Large intestine (tissue), 12 donors: ENCODE data around the gene KRT38. TPM values are rescaled to one million over a fixed set of nuclear protein-coding genes. Genes with fewer than 3 reads are reported as not detected.

Source experiments
- DNase-seq, 2 donors: peaks; one replicate each; pipeline versions ENCODE4 v3.0.0 to v3.0.0-alpha.2; 2013
- H3K27ac ChIP-seq: one replicate; pipeline ENCODE4 v1.5.1; 2013; ENCODE audit warnings: low read length
- H3K27me3 ChIP-seq: 2 replicates; pipeline ENCODE4 v1.6.1; 2013; ENCODE audit warnings: low read length; ENCODE audit not compliant: control insufficient read depth, insufficient read depth
- H3K36me3 ChIP-seq: 2 replicates; pipeline ENCODE4 v1.6.1; 2013; ENCODE audit warnings: low read length; ENCODE audit not compliant: control insufficient read depth, insufficient read depth
- H3K4me1 ChIP-seq: one replicate; pipeline ENCODE4 v1.6.1; 2013; ENCODE audit warnings: low read length; ENCODE audit not compliant: control insufficient read depth, insufficient read depth
- H3K4me3 ChIP-seq: one replicate; pipeline ENCODE4 v1.5.1; 2013; ENCODE audit warnings: low read length
- H3K9me3 ChIP-seq: one replicate; pipeline ENCODE4 v1.6.1; 2013; ENCODE audit warnings: mild to moderate bottlenecking, low read depth, low read length, moderate library complexity; ENCODE audit not compliant: control insufficient read depth
- WGBS: methylation state at CpG from one replicate; pipeline ENCODE4 v1.1.5; 2013; ENCODE audit warnings: low lambda C conversion rate; ENCODE audit not compliant: insufficient coverage; 5-methylcytosine and 5-hydroxymethylcytosine counted together
- long read RNA-seq, 11 donors: transcript quantifications; one replicate each; lab custom pipeline, GENCODE V29; 2026
- polyA plus RNA-seq: library from polyadenylated mRNA; unstranded; fragments of 120-200 nt; gene quantifications from one replicate; pipeline ENCODE4 v1.2.1, GENCODE V29; 2013

Gene KRT38
- polyA plus RNA-seq = not detected
- long read RNA-seq, donor 1 = 0 reads
- long read RNA-seq, donor 2 = 0 reads
- long read RNA-seq, donor 3 = 0 reads
- long read RNA-seq, donor 4 = 0 reads
- long read RNA-seq, donor 5 = 0 reads
- long read RNA-seq, donor 6 = 0 reads
- long read RNA-seq, donor 7 = 0 reads
- long read RNA-seq, donor 8 = 0 reads
- long read RNA-seq, donor 9 = 0 reads
- long read RNA-seq, donor 10 = 0 reads
- long read RNA-seq, donor 11 = 0 reads

DNA sequence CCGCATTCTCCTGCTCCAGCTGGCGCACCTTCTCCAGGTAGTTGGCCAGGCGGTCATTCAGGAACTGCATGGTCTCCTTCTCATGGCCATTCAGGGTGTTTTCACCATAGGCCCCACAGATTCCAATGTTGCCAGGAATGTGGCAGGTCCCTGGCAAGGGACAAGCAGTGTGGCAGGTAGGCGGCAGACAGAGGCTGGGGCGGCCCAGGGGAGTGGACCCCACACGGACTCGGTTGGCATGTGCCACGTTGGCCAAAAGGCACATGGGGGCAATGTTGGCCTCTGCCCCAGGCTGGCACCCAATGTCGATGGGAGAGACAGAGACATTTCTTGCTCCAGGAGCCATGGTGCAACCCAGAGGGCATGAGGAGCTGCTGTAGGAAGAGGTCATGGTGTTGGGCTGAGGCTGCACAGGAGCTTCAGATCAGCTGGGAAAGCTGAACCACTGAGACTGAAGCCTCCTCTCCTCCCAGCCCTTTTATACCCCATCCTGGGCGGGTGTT lies at the start of gene KRT38:
TSS of gene KRT38 (minus strand) at position 453 of the 503 bp plus-strand sequence. CDS start at position 391, 62 bp downstream.
- H3K27ac ChIP-seq = no peak within 1 kb of the TSS
- no peak within 1 kb of the TSS for H3K4me3 ChIP-seq
- peaks cover 25% of the 10 kb centered on the region for H3K27me3 ChIP-seq
- no CpG with 5 or more reads among the region's 10 CpGs for WGBS
- no peaks in the 10 kb centered on the region for H3K9me3 ChIP-seq
- DNase-seq = no peak
- no peaks in the 10 kb centered on the region for H3K36me3 ChIP-seq
- no peaks in the 10 kb centered on the region for H3K4me1 ChIP-seq

DNA sequence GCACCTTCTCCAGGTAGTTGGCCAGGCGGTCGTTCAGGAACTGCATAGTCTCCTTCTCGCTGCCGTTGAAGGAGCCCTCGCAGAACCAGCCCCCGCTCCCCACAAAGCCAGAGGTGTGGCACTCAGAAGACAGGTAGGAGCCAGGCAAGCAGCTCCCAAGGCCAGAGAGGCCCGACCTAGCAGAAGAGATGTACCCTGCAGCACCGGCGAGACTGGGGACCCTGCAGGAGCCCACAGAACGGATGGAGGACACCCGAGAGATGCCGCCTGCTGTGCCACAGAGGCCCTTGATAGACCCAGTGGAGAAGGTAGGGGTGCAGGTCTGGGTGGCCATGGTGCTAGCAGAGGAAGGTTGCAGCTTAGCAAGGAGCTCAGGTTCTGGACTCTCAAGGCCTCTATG lies 48.7 kb upstream of the KRT38 start, which contains the start of gene KRT36:
TSS of gene KRT36 (minus strand) at position 380 of the 400 bp plus-strand sequence. CDS start at position 334, 46 bp downstream.
- no CpG with 5 or more reads among the region's 12 CpGs for WGBS
- Histone ChIP-seq H3K9me3 (no peaks in the 10 kb centered on the region), H3K4me1 (no peaks in the 10 kb centered on the region), H3K36me3 (no peaks in the 10 kb centered on the region), H3K27me3 (peaks cover 24% of the 10 kb centered on the region), H3K27ac (no peak within 1 kb of the TSS), H3K4me3 (no peak within 1 kb of the TSS)
- no peak for DNase-seq

DNA sequence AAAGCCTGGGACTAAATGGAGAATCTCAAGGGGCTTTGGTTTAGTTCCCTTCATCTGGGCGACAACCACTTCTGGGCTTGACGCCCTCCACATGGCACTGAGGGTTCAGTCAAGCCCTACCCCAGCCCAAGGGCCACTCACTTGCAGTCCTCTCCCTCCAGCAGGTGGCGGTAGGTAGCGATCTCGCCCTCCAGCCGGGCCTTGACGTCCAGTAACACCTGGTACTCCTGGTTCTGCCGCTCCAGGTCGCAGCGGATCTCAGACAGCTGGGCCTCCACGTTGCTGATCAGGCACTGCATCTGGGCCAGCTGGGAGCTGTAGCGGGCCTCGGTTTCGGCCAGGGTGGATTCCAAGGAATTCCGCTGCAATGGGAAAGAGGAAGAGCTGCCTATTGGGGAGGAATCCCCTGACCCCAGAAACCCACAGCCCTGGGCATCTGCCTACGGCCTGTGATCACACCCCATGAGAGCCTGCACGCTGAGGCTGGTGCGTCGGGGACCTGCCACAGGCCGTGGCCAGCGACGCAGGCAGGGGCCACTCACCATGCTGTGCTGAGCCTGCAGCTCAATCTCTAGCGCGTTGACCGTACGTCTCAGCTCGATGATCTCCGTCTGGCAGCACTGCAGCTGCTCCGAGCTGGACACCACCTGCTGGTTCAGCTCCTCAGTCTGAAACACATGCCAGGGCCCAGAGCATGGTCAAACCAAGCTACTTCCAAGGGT lies 46.2 kb upstream of the KRT38 start:
- no peak overlapping the region for H3K27ac ChIP-seq
- no CpG with 5 or more reads among the region's 29 CpGs for WGBS
- no peak overlapping the region for H3K4me3 ChIP-seq
- H3K4me1 ChIP-seq = no peaks in the 10 kb centered on the region
- peaks cover 26% of the 10 kb centered on the region for H3K27me3 ChIP-seq
- no peaks in the 10 kb centered on the region for H3K36me3 ChIP-seq
- H3K9me3 ChIP-seq = no peaks in the 10 kb centered on the region
- DNase-seq = no peak

DNA sequence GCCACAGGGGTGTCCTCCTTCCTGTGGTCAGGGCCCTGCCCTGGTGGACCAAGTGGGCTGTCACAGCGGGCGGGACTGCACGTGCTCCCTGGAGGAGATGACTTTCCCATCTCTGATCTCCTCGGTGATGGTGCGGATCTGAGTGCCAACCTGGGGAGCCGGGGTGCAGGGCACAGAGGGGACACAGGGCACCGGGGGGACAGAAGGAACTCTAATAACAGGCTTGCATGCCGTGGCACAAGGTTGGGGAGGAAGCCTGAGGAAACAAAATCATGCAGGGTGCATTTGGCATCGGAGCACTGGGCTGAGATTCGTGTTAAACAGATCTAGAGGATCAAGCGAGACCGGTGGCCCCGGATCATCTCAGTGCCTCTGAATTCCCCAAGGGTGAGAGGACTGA lies 45.5 kb upstream of the KRT38 start:
- Histone ChIP-seq H3K9me3 (no peaks in the 10 kb centered on the region), H3K27me3 (peaks cover 23% of the 10 kb centered on the region), H3K36me3 (no peaks in the 10 kb centered on the region), H3K4me3 (no peak overlapping the region), H3K4me1 (no peaks in the 10 kb centered on the region), H3K27ac (no peak overlapping the region)
- no peak for DNase-seq
- WGBS = no CpG with 5 or more reads among the region's 13 CpGs

DNA sequence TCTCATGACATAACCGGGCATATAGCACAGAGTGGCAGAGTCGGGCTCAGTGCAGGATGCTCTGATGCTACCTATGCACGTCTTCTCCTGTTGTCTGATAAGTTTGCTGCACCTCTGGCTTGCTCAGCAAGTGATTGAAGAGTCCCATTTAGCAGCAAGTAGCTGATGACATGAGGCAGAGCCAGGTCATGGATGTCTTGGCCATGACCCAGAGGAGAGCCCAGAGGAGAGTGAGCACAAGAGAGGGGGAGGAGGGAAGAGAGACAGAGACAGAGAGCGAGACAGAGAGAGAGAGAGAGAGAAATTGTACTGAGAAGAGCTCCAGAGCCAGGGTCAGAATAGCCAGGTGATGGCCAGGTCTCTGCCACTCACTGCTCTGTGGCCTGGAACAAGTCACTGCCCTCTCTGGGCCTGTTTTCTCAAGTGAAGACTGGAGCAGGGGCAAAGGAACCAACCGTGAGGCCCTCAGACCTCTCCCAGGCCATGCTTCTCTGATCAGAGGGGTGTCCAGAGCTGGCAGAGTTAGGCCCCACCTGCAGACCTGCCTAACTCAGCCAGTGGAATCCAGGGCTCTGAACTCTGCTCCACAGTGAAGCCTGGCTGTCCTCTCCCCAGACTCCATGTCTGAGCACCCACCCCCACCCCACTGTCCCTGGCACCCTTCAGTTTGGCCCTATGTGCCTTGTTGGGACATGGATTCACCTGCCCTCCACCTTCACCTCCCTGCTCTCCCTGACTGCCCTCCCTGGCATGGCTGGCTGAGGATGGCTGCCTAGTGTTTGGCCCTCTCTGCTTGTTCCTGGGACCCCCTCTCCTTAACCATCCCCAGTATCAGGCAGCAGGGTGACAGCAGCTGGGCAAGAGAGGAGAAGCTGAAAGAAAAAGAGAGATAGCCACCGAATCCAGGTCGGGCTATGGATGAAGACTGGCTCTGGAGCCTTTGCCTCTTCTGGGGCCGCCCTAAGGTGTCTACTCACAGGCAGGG lies 44.4 kb upstream of the KRT38 start:
- DNase-seq = no peak
- H3K36me3 ChIP-seq = no peaks in the 10 kb centered on the region
- H3K27me3 ChIP-seq = peaks cover 19% of the 10 kb centered on the region
- H3K27ac ChIP-seq = no peak overlapping the region
- H3K9me3 ChIP-seq = no peaks in the 10 kb centered on the region
- no CpG with 5 or more reads among the region's 8 CpGs for WGBS
- no peak overlapping the region for H3K4me3 ChIP-seq
- no peaks in the 10 kb centered on the region for H3K4me1 ChIP-seq

DNA sequence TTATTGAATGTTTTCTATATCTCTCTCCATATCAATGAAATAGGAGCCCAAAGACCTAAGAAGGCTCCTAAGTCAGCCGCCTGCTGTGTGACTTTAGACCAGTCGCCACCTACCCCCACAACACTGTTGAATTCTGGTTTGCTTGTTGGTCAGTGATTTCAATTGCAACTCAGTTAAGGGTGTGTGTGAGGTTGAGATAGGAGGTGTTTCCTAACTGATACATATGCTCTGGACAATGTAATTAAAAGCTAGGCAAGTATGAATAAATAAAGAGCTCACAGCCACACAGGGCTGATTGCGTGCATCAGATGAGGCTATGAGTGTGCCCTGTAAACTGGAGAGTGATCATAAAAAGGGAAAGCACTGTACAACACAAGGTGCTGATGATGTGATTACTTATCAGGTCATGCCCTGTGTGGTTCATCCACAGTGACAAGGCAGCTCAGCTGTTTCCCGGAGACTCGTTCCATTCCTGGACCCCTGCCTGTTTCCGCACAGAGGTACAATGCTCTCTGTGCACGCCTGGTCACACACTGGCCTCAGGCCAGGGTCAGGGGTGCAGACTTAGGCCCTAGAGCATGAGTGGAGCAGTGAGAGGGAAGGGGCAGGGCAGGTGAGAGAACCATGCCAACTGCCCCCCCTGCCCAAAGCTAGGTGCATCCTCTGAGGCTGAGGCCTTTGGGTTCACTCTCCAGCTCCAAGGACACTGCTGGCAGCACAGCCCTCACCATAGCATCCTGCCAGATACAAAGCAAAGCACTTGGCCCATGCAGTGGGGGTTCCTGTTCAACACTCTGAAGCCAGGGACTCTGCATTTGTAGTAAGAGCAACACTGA lies 43.4 kb upstream of the KRT38 start:
- no CpG with 5 or more reads among the region's 7 CpGs for WGBS
- Histone ChIP-seq H3K27me3 (peaks cover 19% of the 10 kb centered on the region), H3K36me3 (no peaks in the 10 kb centered on the region), H3K9me3 (no peaks in the 10 kb centered on the region), H3K27ac (no peak overlapping the region), H3K4me1 (no peaks in the 10 kb centered on the region), H3K4me3 (no peak overlapping the region)
- no peak for DNase-seq

DNA sequence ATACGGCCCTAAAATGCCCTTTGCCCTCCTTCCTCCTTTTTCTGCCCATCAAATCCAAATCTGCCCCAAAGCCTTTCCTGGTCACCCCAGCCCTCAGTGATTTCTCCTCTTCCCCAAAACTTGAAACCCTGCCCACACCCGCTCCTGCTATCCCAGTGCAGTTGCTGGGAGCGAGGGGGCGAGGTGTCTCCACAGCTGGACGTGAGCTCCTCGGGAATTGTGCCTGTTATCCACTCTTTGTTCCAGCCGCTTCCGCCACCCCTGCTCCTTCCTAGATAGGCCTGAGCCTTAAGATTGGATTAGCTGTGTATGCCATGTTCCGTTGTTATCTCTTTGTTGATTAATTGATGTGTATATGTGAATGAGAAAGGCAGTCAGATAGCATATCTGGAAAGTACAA lies 42.7 kb upstream of the KRT38 start:
- H3K36me3 ChIP-seq = no peaks in the 10 kb centered on the region
- no peak overlapping the region for H3K27ac ChIP-seq
- no peaks in the 10 kb centered on the region for H3K9me3 ChIP-seq
- no peak overlapping the region for H3K4me3 ChIP-seq
- DNase-seq = no peak
- H3K4me1 ChIP-seq = no peaks in the 10 kb centered on the region
- peaks cover 19% of the 10 kb centered on the region for H3K27me3 ChIP-seq
- no CpG with 5 or more reads among the region's 9 CpGs for WGBS

DNA sequence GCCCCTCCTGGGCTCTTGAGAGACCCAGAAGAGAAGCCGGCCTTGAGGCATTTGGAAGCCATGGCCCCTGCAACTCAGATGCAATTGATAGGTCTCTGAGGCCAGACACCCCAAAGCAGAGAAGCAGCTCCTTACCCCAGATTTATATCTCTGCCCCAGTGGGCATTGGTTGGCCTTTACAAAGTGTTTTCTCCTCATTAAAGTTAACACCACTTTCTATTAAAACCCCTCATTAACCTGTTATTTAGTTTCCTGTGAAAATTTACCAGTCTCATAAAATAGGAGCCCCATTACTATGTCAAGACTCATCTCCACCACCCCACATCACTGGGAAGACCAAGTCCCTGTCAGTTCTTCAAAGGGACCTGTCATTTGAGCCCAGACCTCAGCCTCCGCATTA lies 40.3 kb upstream of the KRT38 start, which contains the start of gene KRT35:
TSS of gene KRT35 (minus strand) at position 116 of the 400 bp plus-strand sequence. CDS start at position 62, 54 bp downstream.
- Histone ChIP-seq H3K4me3 (no peak within 1 kb of the TSS), H3K36me3 (no peaks in the 10 kb centered on the region), H3K27me3 (peaks cover 8% of the 10 kb centered on the region), H3K4me1 (no peaks in the 10 kb centered on the region), H3K27ac (no peak within 1 kb of the TSS), H3K9me3 (no peaks in the 10 kb centered on the region)
- no peak for DNase-seq
- no CpG with 5 or more reads among the region's 2 CpGs for WGBS

DNA sequence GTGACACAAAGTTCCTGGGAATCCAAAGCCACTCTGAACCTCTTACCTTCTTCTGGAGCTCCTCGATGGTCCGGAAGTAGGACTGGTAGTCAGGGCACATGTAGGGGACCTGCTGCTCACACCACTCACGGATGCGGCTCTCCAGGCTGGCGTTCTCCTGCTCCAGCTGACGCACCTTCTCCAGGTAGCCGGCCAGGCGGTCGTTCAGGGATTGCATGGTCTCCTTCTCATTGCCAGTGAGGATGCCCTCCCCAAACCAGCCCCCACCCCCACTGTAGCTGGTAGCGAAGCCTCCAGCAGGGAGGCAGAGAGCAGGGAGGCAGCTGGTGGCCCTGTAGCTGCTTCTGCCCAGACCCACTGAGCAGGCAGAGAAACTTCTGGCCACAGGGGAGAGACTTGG lies 39.8 kb upstream of the KRT38 start:
- H3K4me3 ChIP-seq = no peak overlapping the region
- no peaks in the 10 kb centered on the region for H3K4me1 ChIP-seq
- no peak overlapping the region for H3K27ac ChIP-seq
- peaks cover 4% of the 10 kb centered on the region for H3K27me3 ChIP-seq
- WGBS = no CpG with 5 or more reads among the region's 10 CpGs
- no peaks in the 10 kb centered on the region for H3K36me3 ChIP-seq
- DNase-seq = no peak
- H3K9me3 ChIP-seq = no peaks in the 10 kb centered on the region
